SK-N-SH treated with all-trans-retinoic acid at 6 μM for 48 hours (cell line): ENCODE measurements around the gene CARM1.

Source experiments
- ATAC-seq: fragments of 200-7000 bp; cut with Tn5 transposase; 3 replicates; pipeline ENCODE4 v1.9.1; 2020; ENCODE audit warnings: mild to moderate bottlenecking, moderate library complexity
- BACH2 ChIP-seq: fragments of 250-450 bp; sonication (Bioruptor Pico); IDR thresholded peaks from 2 replicates; pipeline ENCODE4 v1.9.0; 2021; ENCODE audit warnings: mild to moderate bottlenecking, borderline replicate concordance
- CREB5 ChIP-seq: fragments of 250-450 bp; sonication (Bioruptor Pico); IDR thresholded peaks from 2 replicates; pipeline ENCODE4 v1.5.1; 2020; ENCODE audit warnings: low read depth, mild to moderate bottlenecking, moderate library complexity
- ESRRG ChIP-seq: fragments of 250-450 bp; sonication (Bioruptor Pico); IDR thresholded peaks from 2 replicates; pipeline ENCODE4 v1.6.1; 2021; ENCODE audit warnings: mild to moderate bottlenecking
- GLIS3 ChIP-seq: fragments of 250-450 bp; sonication (Bioruptor Pico); IDR thresholded peaks from 2 replicates; pipeline ENCODE4 v1.5.0; 2020; ENCODE audit warnings: mild to moderate bottlenecking, moderate library complexity
- ISL1 ChIP-seq: fragments of 250-450 bp; sonication (Bioruptor Pico); IDR thresholded peaks from 2 replicates; pipeline ENCODE4 v2.1.2; 2022; ENCODE audit warnings: mild to moderate bottlenecking, moderate library complexity
- OSR1 ChIP-seq: fragments of 250-450 bp; sonication (Bioruptor Pico); IDR thresholded peaks from 2 replicates; pipeline ENCODE4 v1.8.0; 2022; ENCODE audit warnings: moderate library complexity, mild to moderate bottlenecking, inconsistent platforms
- PATZ1 ChIP-seq: fragments of 250-450 bp; sonication (Bioruptor Pico); IDR thresholded peaks from 2 replicates; pipeline ENCODE4 v1.8.0; 2020; ENCODE audit warnings: mild to moderate bottlenecking, moderate library complexity, borderline replicate concordance
- PPARA ChIP-seq: fragments of 250-450 bp; sonication (Bioruptor Pico); IDR thresholded peaks from 2 replicates; pipeline ENCODE4 v1.5.0; 2020; ENCODE audit warnings: mild to moderate bottlenecking, borderline replicate concordance
- RARB ChIP-seq: fragments of 250-450 bp; sonication (Bioruptor Pico); IDR thresholded peaks from 2 replicates; pipeline ENCODE4 v1.8.0; 2021; ENCODE audit warnings: mild to moderate bottlenecking, moderate library complexity
- SNAI2 ChIP-seq: fragments of 250-450 bp; sonication (Bioruptor Pico); IDR thresholded peaks from 2 replicates; pipeline ENCODE4 v1.5.0; 2020; ENCODE audit warnings: mild to moderate bottlenecking, moderate library complexity
- TCF4 ChIP-seq: fragments of 250-450 bp; sonication (Bioruptor Pico); IDR thresholded peaks from 2 replicates; pipeline ENCODE4 v1.8.0; 2021; ENCODE audit warnings: mild to moderate bottlenecking, moderate library complexity, borderline replicate concordance
- TOX ChIP-seq: fragments of 250-450 bp; sonication (Bioruptor Pico); IDR thresholded peaks from 2 replicates; pipeline ENCODE4 v1.8.0; 2021; ENCODE audit warnings: mild to moderate bottlenecking, moderate library complexity, borderline replicate concordance
- ZFP3 ChIP-seq: fragments of 250-450 bp; sonication (Bioruptor Pico); IDR thresholded peaks from 2 replicates; pipeline ENCODE4 v1.5.0; 2020; ENCODE audit warnings: mild to moderate bottlenecking, moderate library complexity
- ZFP30 ChIP-seq: fragments of 450-650 bp; formaldehyde crosslinking; IDR thresholded peaks from 2 replicates; pipeline ENCODE4 v1.5.0; 2022; ENCODE audit warnings: mild to moderate bottlenecking, moderate library complexity
- ZNF565 ChIP-seq: fragments of 450-650 bp; formaldehyde crosslinking; conservative IDR thresholded peaks from 2 replicates; pipeline ENCODE4 v1.5.0; 2020; ENCODE audit warnings: low read depth, mild to moderate bottlenecking, moderate library complexity
- ZNF70 ChIP-seq: fragments of 450-650 bp; formaldehyde crosslinking; IDR thresholded peaks from 2 replicates; pipeline ENCODE4 v1.5.0; 2020; ENCODE audit warnings: mild to moderate bottlenecking, moderate library complexity
- ZNF8 ChIP-seq: fragments of 450-650 bp; formaldehyde crosslinking; IDR thresholded peaks from 2 replicates; pipeline ENCODE4 v1.5.0; 2020; ENCODE audit warnings: mild to moderate bottlenecking, moderate library complexity
- TF ChIP-seq, protein P1 (sequence below): fragments of 250-450 bp; sonication (Bioruptor Pico); IDR thresholded peaks from 2 replicates; pipeline ENCODE4 v1.8.0; 2021; ENCODE audit warnings: low read depth, mild to moderate bottlenecking, moderate library complexity, borderline replicate concordance
- TF ChIP-seq, protein P2 (sequence below): fragments of 250-450 bp; sonication (Bioruptor Pico); IDR thresholded peaks from 2 replicates; pipeline ENCODE4 v1.5.0; 2020; ENCODE audit warnings: mild to moderate bottlenecking, moderate library complexity

The CARM1 gene

GRCh38 chr19:10870955-10871603 is at the start of gene CARM1:
CARM1 (plus strand) TSS chr19:10871553; CDS start chr19:10871703, 150 bp downstream.
- ATAC-seq, result peak; percentile 89
- TF ChIP-seq, protein P1, sequence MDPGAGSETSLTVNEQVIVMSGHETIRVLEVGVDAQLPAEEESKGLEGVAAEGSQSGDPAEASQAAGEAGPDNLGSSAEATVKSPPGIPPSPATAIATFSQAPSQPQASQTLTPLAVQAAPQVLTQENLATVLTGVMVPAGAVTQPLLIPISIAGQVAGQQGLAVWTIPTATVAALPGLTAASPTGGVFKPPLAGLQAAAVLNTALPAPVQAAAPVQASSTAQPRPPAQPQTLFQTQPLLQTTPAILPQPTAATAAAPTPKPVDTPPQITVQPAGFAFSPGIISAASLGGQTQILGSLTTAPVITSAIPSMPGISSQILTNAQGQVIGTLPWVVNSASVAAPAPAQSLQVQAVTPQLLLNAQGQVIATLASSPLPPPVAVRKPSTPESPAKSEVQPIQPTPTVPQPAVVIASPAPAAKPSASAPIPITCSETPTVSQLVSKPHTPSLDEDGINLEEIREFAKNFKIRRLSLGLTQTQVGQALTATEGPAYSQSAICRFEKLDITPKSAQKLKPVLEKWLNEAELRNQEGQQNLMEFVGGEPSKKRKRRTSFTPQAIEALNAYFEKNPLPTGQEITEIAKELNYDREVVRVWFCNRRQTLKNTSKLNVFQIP, result no peak
- TF ChIP-seq ZFP3 (CRISPR knock-in tag) (no peak), PPARA (no peak), ZFP30 (CRISPR knock-in tag) (no peak), ESRRG (CRISPR knock-in tag) (no peak), OSR1 (CRISPR knock-in tag) (no peak), TCF4 (CRISPR knock-in tag) (no peak), PATZ1 (CRISPR knock-in tag) (no peak)
- TF ChIP-seq, all 23 proteins: peak for 0

GRCh38 chr19:10823690-10824089 is 47.7 kb upstream of the CARM1 start:
- no peak for ATAC-seq
- TF ChIP-seq ZNF565, result no peak
- TF ChIP-seq GLIS3, result no peak
- TF ChIP-seq ZNF8 (CRISPR knock-in tag), result no peak
- no peak for TF ChIP-seq SNAI2 (CRISPR knock-in tag)
- TF ChIP-seq OSR1 (CRISPR knock-in tag), result no peak
- no peak for TF ChIP-seq PATZ1 (CRISPR knock-in tag)
- no peak for TF ChIP-seq ESRRG (CRISPR knock-in tag)
- TF ChIP-seq ZFP30 (CRISPR knock-in tag), result no peak
- TF ChIP-seq CREB5 (CRISPR knock-in tag), result no peak
- TF ChIP-seq RARB (CRISPR knock-in tag), result no peak
- TF ChIP-seq, protein P2, sequence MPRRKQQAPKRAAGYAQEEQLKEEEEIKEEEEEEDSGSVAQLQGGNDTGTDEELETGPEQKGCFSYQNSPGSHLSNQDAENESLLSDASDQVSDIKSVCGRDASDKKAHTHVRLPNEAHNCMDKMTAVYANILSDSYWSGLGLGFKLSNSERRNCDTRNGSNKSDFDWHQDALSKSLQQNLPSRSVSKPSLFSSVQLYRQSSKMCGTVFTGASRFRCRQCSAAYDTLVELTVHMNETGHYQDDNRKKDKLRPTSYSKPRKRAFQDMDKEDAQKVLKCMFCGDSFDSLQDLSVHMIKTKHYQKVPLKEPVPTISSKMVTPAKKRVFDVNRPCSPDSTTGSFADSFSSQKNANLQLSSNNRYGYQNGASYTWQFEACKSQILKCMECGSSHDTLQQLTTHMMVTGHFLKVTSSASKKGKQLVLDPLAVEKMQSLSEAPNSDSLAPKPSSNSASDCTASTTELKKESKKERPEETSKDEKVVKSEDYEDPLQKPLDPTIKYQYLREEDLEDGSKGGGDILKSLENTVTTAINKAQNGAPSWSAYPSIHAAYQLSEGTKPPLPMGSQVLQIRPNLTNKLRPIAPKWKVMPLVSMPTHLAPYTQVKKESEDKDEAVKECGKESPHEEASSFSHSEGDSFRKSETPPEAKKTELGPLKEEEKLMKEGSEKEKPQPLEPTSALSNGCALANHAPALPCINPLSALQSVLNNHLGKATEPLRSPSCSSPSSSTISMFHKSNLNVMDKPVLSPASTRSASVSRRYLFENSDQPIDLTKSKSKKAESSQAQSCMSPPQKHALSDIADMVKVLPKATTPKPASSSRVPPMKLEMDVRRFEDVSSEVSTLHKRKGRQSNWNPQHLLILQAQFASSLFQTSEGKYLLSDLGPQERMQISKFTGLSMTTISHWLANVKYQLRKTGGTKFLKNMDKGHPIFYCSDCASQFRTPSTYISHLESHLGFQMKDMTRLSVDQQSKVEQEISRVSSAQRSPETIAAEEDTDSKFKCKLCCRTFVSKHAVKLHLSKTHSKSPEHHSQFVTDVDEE (CRISPR knock-in tag), result no peak

- TF ChIP-seq ISL1 (CRISPR knock-in tag), result no peak
- no peak for TF ChIP-seq PATZ1 (CRISPR knock-in tag)
- TF ChIP-seq CREB5 (CRISPR knock-in tag), result no peak
- no peak for TF ChIP-seq TOX (CRISPR knock-in tag)
- TF ChIP-seq BACH2, result no peak
- no peak for TF ChIP-seq TCF4 (CRISPR knock-in tag)
- TF ChIP-seq ZNF70 (CRISPR knock-in tag), result no peak
- no peak for TF ChIP-seq ZFP3 (CRISPR knock-in tag)
- TF ChIP-seq PPARA, result no peak
- TF ChIP-seq, protein P1, result no peak
- ATAC-seq, result no peak
Measured at GRCh38 chr19:10826231-10826630, 45.1 kb upstream of the CARM1 start.
